Measurements from ENCODE around the gene ARPP21.

DNA sequence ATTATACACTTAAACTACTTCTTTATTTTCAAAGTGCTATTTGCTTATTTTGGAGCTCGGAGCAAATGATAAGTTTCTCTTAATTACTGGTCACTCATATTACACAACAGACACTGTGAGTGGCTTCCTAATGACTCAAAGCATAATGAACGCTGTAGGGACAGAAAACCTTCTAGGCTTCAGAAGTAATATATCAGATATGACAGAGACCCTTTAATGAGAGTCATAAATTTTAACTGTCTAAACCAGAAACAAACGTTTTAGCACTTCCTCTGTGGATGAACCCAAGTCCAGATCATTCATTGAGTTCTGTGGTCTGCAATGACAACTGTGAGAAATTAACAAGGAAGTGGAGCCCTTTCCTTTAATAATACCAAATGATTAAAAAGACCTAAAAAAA lies 66.6 kb downstream of the ARPP21 start:
- TF ChIP-seq, protein P1, sequence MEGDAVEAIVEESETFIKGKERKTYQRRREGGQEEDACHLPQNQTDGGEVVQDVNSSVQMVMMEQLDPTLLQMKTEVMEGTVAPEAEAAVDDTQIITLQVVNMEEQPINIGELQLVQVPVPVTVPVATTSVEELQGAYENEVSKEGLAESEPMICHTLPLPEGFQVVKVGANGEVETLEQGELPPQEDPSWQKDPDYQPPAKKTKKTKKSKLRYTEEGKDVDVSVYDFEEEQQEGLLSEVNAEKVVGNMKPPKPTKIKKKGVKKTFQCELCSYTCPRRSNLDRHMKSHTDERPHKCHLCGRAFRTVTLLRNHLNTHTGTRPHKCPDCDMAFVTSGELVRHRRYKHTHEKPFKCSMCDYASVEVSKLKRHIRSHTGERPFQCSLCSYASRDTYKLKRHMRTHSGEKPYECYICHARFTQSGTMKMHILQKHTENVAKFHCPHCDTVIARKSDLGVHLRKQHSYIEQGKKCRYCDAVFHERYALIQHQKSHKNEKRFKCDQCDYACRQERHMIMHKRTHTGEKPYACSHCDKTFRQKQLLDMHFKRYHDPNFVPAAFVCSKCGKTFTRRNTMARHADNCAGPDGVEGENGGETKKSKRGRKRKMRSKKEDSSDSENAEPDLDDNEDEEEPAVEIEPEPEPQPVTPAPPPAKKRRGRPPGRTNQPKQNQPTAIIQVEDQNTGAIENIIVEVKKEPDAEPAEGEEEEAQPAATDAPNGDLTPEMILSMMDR (IDR thresholded peaks at IDR 0.05) = no peak
- no peak for TF ChIP-seq POLR2AphosphoS5 (IDR thresholded peaks at IDR 0.05)
- no peak for TF ChIP-seq EP300 (IDR thresholded peaks at IDR 0.05)
- TF ChIP-seq POLR2A (IDR thresholded peaks at IDR 0.05) = no peak

Measured in suprapubic skin (tissue), 4 donors.